ENCODE results near the gene NBEAL1.

NBEAL1 gene

DNA sequence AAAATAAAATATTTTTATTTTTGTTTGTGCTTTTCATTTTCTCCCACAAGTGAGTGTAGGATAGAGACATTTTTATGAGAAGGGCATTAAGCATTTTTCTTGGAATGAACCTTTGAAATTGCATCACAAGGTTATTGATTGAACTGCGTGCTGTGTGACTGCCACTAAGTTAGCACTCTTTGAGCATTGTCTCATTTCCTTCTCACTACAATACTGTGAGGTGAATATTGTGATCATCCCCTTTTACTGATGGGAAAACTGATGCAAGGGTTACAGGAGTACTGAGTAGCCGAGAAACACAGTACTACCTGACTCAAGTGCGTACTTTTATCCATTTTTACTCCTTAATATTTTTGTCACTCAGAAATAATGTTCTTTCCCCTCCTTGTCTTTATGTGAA lies 2.0 kb downstream of the NBEAL1 start:
- Histone ChIP-seq H3K4me1 (ENCODE audit: low read length) (peaks cover 9% of the 10 kb centered on the region; the same call in 1 of the 2 replicates), H3K79me2 (ENCODE audit: low read length) (0 out of 2 replicates have a peak, but pooled peaks cover 4% of the 10 kb centered on the region)

DNA sequence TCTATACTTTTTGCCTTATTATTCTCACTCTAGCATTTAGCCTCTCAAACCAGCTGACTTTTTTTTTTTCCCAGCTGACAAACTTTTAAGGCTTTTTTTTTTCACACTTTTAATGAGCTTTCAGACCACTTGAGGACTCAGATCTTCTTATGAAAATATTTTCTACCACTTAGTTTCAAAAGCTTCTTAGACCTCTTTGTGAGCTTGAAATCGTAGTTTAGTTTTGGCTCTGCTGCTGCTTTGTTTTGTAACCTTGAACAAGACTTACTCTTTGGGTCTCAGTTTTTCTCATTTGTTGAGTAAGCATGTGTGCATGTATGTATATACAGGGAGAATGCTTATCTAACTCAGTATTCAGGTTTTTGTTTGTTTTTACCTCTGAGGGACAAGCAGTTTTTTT lies 3.5 kb downstream of the NBEAL1 start:
- H3K4me2 ChIP-seq (ENCODE audit: low read depth, low read length) = peak overlapping the region; percentile 51; the same call in 1 of the 2 replicates
- H3K4me3 ChIP-seq (ENCODE audit: low read length) = no peak overlapping the region
- peaks cover 12% of the 10 kb centered on the region; the same call in 1 of the 2 replicates for H3K4me1 ChIP-seq (ENCODE audit: low read length)
- no peaks in the 10 kb centered on the region for H3K36me3 ChIP-seq (replicated peaks; ENCODE audit: insufficient read depth, low read length)
- H3K9ac ChIP-seq (ENCODE audit: low read length) = no peak overlapping the region; the same call in 1 of the 2 replicates
- 0 out of 2 replicates have a peak, but pooled peaks cover 4% of the 10 kb centered on the region for H3K79me2 ChIP-seq (ENCODE audit: low read length)
- peaks cover 6% of the 10 kb centered on the region; the same call in 1 of the 2 replicates for H3F3A ChIP-seq (ENCODE audit: insufficient read depth, low read length)
- H4K20me1 ChIP-seq (ENCODE audit: insufficient read depth, low read length) = no peaks in the 10 kb centered on the region
- TF ChIP-seq, protein P1, sequence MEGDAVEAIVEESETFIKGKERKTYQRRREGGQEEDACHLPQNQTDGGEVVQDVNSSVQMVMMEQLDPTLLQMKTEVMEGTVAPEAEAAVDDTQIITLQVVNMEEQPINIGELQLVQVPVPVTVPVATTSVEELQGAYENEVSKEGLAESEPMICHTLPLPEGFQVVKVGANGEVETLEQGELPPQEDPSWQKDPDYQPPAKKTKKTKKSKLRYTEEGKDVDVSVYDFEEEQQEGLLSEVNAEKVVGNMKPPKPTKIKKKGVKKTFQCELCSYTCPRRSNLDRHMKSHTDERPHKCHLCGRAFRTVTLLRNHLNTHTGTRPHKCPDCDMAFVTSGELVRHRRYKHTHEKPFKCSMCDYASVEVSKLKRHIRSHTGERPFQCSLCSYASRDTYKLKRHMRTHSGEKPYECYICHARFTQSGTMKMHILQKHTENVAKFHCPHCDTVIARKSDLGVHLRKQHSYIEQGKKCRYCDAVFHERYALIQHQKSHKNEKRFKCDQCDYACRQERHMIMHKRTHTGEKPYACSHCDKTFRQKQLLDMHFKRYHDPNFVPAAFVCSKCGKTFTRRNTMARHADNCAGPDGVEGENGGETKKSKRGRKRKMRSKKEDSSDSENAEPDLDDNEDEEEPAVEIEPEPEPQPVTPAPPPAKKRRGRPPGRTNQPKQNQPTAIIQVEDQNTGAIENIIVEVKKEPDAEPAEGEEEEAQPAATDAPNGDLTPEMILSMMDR (IDR thresholded peaks at IDR 0.05; ENCODE audit: low read length) = no peak
- no peak for TF ChIP-seq EZH2phosphoT487 (IDR thresholded peaks at IDR 0.05; ENCODE audit: low read length)
- no peak overlapping the region; the same call in 1 of the 2 replicates for H2AFZ ChIP-seq (ENCODE audit: low read length)
- H3K27me3 ChIP-seq (replicated peaks; ENCODE audit: insufficient read depth, low read length) = no peaks in the 10 kb centered on the region
- no peaks in the 10 kb centered on the region for H3K9me2 ChIP-seq (replicated peaks; ENCODE audit: insufficient read depth, low read length)
- peak; percentile 25 for DNase-seq
- H3K27ac ChIP-seq (ENCODE audit: low read length) = peak overlapping the region; percentile 27; the same call in 1 of the 2 replicates
- H3K9me3 ChIP-seq (replicated peaks; ENCODE audit: insufficient read depth, low read length) = no peaks in the 10 kb centered on the region

More for the DNA sequence above, 2.0 kb downstream of the NBEAL1 start:
- H4K20me1 ChIP-seq (ENCODE audit: insufficient read depth, low read length) = no peaks in the 10 kb centered on the region
- H3K4me2 ChIP-seq (ENCODE audit: low read depth, low read length) = no peak overlapping the region
- H3K9me3 ChIP-seq (replicated peaks; ENCODE audit: insufficient read depth, low read length) = no peaks in the 10 kb centered on the region
- H3F3A ChIP-seq (ENCODE audit: insufficient read depth, low read length) = peaks cover 6% of the 10 kb centered on the region; the same call in 1 of the 2 replicates
- no peak overlapping the region for H3K27ac ChIP-seq (ENCODE audit: low read length)
- no peak overlapping the region for H3K9ac ChIP-seq (ENCODE audit: low read length)
- H3K9me2 ChIP-seq (replicated peaks; ENCODE audit: insufficient read depth, low read length) = no peaks in the 10 kb centered on the region
- H3K27me3 ChIP-seq (replicated peaks; ENCODE audit: insufficient read depth, low read length) = no peaks in the 10 kb centered on the region
- DNase-seq = no peak
- no peak overlapping the region for H3K4me3 ChIP-seq (ENCODE audit: low read length)
- H2AFZ ChIP-seq (ENCODE audit: low read length) = no peak overlapping the region
- no peaks in the 10 kb centered on the region for H3K36me3 ChIP-seq (replicated peaks; ENCODE audit: insufficient read depth, low read length)
- TF ChIP-seq EZH2phosphoT487 (IDR thresholded peaks at IDR 0.05; ENCODE audit: low read length) (no peak), EZH2 (optimal IDR thresholded peaks at IDR 0.05; ENCODE audit: low read depth, low read length) (no peak)
- TF ChIP-seq, protein P1 (IDR thresholded peaks at IDR 0.05; ENCODE audit: low read length) = no peak

DNA sequence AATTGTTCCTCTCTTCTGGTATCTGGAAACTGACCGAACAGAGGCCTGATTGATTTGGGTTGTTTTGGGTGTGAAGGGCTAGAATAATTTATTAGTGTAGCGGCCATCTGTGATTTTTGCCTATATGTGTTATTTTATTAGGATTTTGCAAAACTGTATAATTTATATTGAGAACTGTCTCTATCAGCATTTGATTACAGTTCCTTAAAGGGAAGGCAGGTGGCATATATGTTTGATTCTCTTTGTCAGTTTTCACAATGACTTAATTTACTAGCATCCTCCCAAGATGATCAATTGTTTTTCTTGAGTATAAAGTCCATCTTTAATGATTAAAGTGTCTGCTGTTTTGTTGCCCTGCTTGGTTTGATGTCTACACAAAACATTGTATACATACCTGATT lies 4.5 kb downstream of the NBEAL1 start:
- no peaks in the 10 kb centered on the region for H4K20me1 ChIP-seq (ENCODE audit: insufficient read depth, low read length)
- TF ChIP-seq, protein P1 (IDR thresholded peaks at IDR 0.05; ENCODE audit: low read length) = no peak
- TF ChIP-seq EZH2phosphoT487 (IDR thresholded peaks at IDR 0.05; ENCODE audit: low read length) (no peak), EZH2 (optimal IDR thresholded peaks at IDR 0.05; ENCODE audit: low read depth, low read length) (no peak)
- peaks cover 12% of the 10 kb centered on the region; the same call in 1 of the 2 replicates for H3K4me1 ChIP-seq (ENCODE audit: low read length)
- no peaks in the 10 kb centered on the region for H3K27me3 ChIP-seq (replicated peaks; ENCODE audit: insufficient read depth, low read length)
- peaks cover 6% of the 10 kb centered on the region; the same call in 1 of the 2 replicates for H3F3A ChIP-seq (ENCODE audit: insufficient read depth, low read length)
- no peak for DNase-seq
- H3K36me3 ChIP-seq (replicated peaks; ENCODE audit: insufficient read depth, low read length) = no peaks in the 10 kb centered on the region
- H3K79me2 ChIP-seq (ENCODE audit: low read length) = 0 out of 2 replicates have a peak, but pooled peaks cover 4% of the 10 kb centered on the region
- H3K27ac ChIP-seq (ENCODE audit: low read length) = no peak overlapping the region
- H2AFZ ChIP-seq (ENCODE audit: low read length) = no peak overlapping the region
- no peaks in the 10 kb centered on the region for H3K9me2 ChIP-seq (replicated peaks; ENCODE audit: insufficient read depth, low read length)
- H3K9me3 ChIP-seq (replicated peaks; ENCODE audit: insufficient read depth, low read length) = no peaks in the 10 kb centered on the region
- H3K9ac ChIP-seq (ENCODE audit: low read length) = no peak overlapping the region
- H3K4me3 ChIP-seq (ENCODE audit: low read length) = no peak overlapping the region
- H3K4me2 ChIP-seq (ENCODE audit: low read depth, low read length) = peak overlapping the region; percentile 51; the same call in 1 of the 2 replicates

Data from MM.1S (cell line).